ENCODE results near the gene ATP2C1.

The ATP2C1 gene

GRCh38 chr3:131004603-131005002 lies 110.7 kb downstream of the ATP2C1 start:
- H3K4me1 ChIP-seq (ENCODE audit: control insufficient read depth, insufficient read depth, low read length) = no peaks in the 10 kb centered on the region
- 94% methylated on average over 1 of the region's 1 CpG for WGBS, 2 experiments
- no peak overlapping the region for H3K4me3 ChIP-seq (ENCODE audit: insufficient read depth, low read depth, low read length)
- no peak overlapping the region for H3K27ac ChIP-seq (ENCODE audit: insufficient read depth, low read depth, low read length, poor library complexity, severe bottlenecking)
- no peaks in the 10 kb centered on the region for H3K27me3 ChIP-seq (ENCODE audit: control insufficient read depth, insufficient read depth, low read length, poor library complexity, severe bottlenecking)
- no peaks in the 10 kb centered on the region for H3K9me3 ChIP-seq (ENCODE audit: control insufficient read depth, low read length)
- peaks cover under 1% of the 10 kb centered on the region for H3K36me3 ChIP-seq (ENCODE audit: control insufficient read depth, insufficient read depth, low read length)

- Histone ChIP-seq H3K9me3 (ENCODE audit: control insufficient read depth, low read length) (no peaks in the 10 kb centered on the region), H3K36me3 (ENCODE audit: control insufficient read depth, insufficient read depth, low read length) (no peaks in the 10 kb centered on the region), H3K27ac (ENCODE audit: insufficient read depth, low read depth, low read length, poor library complexity, severe bottlenecking) (no peak overlapping the region), H3K4me1 (ENCODE audit: control insufficient read depth, insufficient read depth, low read length) (no peaks in the 10 kb centered on the region), H3K27me3 (ENCODE audit: control insufficient read depth, insufficient read depth, low read length, poor library complexity, severe bottlenecking) (no peaks in the 10 kb centered on the region), H3K4me3 (ENCODE audit: insufficient read depth, low read depth, low read length) (no peak overlapping the region)
- WGBS, 2 experiments = 94 to 97% methylated on average over 2 of the region's 2 CpGs
Measured at GRCh38 chr3:131007256-131007655, 113.4 kb downstream of the ATP2C1 start.

DNA sequence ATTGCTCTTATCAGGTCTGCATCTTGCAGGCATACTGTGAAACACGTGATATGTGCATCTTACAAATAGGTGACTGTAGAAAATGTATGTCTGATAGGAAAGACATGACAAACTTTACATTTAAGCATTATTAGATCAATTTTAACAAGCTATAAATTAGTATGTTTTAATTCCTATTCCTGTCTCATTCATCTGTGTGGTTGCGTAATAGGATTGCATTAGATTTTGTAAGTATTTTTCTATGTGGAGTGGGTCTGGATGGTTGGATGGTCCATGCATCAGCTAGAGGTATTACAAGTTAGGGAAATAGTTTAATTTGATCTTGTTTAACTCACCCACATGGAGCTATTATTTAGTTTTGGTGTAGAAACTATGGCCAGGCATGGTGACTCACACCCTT lies 113.9 kb downstream of the ATP2C1 start:
- Histone ChIP-seq H3K27ac (ENCODE audit: insufficient read depth, low read depth, low read length, poor library complexity, severe bottlenecking) (no peak overlapping the region), H3K4me1 (ENCODE audit: control insufficient read depth, insufficient read depth, low read length) (no peaks in the 10 kb centered on the region), H3K4me3 (ENCODE audit: insufficient read depth, low read depth, low read length) (no peak overlapping the region), H3K27me3 (ENCODE audit: control insufficient read depth, insufficient read depth, low read length, poor library complexity, severe bottlenecking) (no peaks in the 10 kb centered on the region), H3K36me3 (ENCODE audit: control insufficient read depth, insufficient read depth, low read length) (no peaks in the 10 kb centered on the region), H3K9me3 (ENCODE audit: control insufficient read depth, low read length) (no peaks in the 10 kb centered on the region)
- WGBS, 2 experiments = 94 to 100% methylated on average over 2 of the region's 2 CpGs

DNA sequence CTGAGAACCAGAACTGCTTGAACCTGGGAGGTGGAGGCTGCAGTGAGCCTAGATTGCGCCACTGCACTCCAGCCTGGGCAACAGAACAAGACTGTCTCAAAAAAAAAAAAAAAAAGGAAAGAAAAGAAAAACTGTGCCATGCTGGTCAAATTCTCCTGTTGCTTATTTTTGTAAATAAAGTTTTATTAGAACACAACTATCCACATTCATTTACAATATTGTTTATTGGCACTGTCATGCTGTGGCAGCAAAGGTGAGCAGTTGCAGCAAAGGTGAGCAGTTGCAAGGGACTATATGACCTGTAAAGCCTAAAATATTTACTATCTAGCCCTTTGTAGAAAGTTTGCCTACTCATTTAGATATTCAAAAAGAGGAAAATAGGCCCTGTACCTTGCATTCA lies 114.4 kb downstream of the ATP2C1 start:
- 91 to 100% methylated on average over 1 of the region's 1 CpG for WGBS, 2 experiments
- Histone ChIP-seq H3K4me3 (ENCODE audit: insufficient read depth, low read depth, low read length) (no peak overlapping the region), H3K4me1 (ENCODE audit: control insufficient read depth, insufficient read depth, low read length) (no peaks in the 10 kb centered on the region), H3K27ac (ENCODE audit: insufficient read depth, low read depth, low read length, poor library complexity, severe bottlenecking) (no peak overlapping the region), H3K9me3 (ENCODE audit: control insufficient read depth, low read length) (no peaks in the 10 kb centered on the region), H3K27me3 (ENCODE audit: control insufficient read depth, insufficient read depth, low read length, poor library complexity, severe bottlenecking) (no peaks in the 10 kb centered on the region), H3K36me3 (ENCODE audit: control insufficient read depth, insufficient read depth, low read length) (no peaks in the 10 kb centered on the region)

GRCh38 chr3:131009698-131010097 lies 115.8 kb downstream of the ATP2C1 start:
- H3K27ac ChIP-seq (ENCODE audit: insufficient read depth, low read depth, low read length, poor library complexity, severe bottlenecking) = no peak overlapping the region
- no peak overlapping the region for H3K4me3 ChIP-seq (ENCODE audit: insufficient read depth, low read depth, low read length)
- peaks cover 4% of the 10 kb centered on the region for H3K36me3 ChIP-seq (ENCODE audit: control insufficient read depth, insufficient read depth, low read length)
- no peaks in the 10 kb centered on the region for H3K9me3 ChIP-seq (ENCODE audit: control insufficient read depth, low read length)
- 80 to 96% methylated on average over 1 of the region's 1 CpG for WGBS, 2 experiments
- H3K27me3 ChIP-seq (ENCODE audit: control insufficient read depth, insufficient read depth, low read length, poor library complexity, severe bottlenecking) = no peaks in the 10 kb centered on the region
- H3K4me1 ChIP-seq (ENCODE audit: control insufficient read depth, insufficient read depth, low read length) = no peaks in the 10 kb centered on the region

DNA sequence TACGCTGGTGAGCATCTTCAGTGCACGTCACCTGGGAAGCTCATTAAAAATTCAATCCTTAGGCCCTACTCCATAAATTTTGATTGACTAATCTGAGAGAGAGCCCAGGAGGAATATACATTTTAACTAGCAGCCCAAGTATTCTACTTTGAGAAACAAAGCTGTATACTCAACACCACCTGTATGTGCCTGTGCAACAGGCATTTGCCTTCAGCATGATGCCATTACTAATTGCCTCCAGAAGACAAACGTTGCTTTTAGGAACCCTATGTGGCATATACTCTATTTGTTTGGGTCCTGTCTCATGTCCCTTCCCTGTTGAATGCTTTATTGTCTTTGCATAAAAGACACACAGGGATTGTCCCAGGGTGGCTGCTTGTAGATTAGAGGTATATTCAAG lies 125.1 kb downstream of the ATP2C1 start:
- no peaks in the 10 kb centered on the region for H3K27me3 ChIP-seq (ENCODE audit: control insufficient read depth, insufficient read depth, low read length, poor library complexity, severe bottlenecking)
- peaks cover 7% of the 10 kb centered on the region for H3K4me1 ChIP-seq (ENCODE audit: control insufficient read depth, insufficient read depth, low read length)
- 73 to 88% methylated on average over 3 of the region's 3 CpGs for WGBS, 2 experiments
- no peaks in the 10 kb centered on the region for H3K9me3 ChIP-seq (ENCODE audit: control insufficient read depth, low read length)
- no peak overlapping the region for H3K27ac ChIP-seq (ENCODE audit: insufficient read depth, low read depth, low read length, poor library complexity, severe bottlenecking)
- peaks cover 12% of the 10 kb centered on the region for H3K36me3 ChIP-seq (ENCODE audit: control insufficient read depth, insufficient read depth, low read length)
- no peak overlapping the region for H3K4me3 ChIP-seq (ENCODE audit: insufficient read depth, low read depth, low read length)

DNA sequence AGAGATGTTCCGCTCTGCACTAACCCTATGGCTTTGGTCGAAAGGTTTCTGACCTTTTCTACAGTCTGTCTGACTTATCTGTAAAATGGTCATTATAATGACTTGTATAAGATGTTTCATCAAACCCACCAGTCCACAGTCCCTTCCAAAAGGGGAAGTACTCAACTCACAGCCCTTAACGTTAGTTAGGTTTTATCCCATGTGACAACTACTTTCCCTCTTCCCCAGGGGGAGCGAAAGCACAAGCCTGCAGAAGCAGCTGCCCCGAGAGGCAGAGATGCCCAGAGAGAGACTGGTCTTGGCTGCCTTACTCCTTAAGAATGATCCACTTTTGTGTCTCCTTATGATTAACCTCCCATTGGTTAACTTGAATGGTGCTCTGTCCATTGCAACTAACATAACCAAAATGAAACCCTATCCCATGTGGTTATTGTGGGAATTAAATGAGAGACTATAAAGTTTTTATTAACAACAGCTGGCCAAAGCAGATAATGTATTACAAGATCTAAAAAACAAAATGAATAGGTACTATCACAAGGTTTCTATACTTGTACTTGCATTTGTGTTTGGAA lies 126.3 kb downstream of the ATP2C1 start:
- Histone ChIP-seq H3K9me3 (ENCODE audit: control insufficient read depth, low read length) (no peaks in the 10 kb centered on the region), H3K4me1 (ENCODE audit: control insufficient read depth, insufficient read depth, low read length) (peaks cover 7% of the 10 kb centered on the region), H3K27me3 (ENCODE audit: control insufficient read depth, insufficient read depth, low read length, poor library complexity, severe bottlenecking) (no peaks in the 10 kb centered on the region), H3K36me3 (ENCODE audit: control insufficient read depth, insufficient read depth, low read length) (peaks cover 3% of the 10 kb centered on the region), H3K4me3 (ENCODE audit: insufficient read depth, low read depth, low read length) (no peak overlapping the region), H3K27ac (ENCODE audit: insufficient read depth, low read depth, low read length, poor library complexity, severe bottlenecking) (no peak overlapping the region)
- WGBS, 2 experiments = 71 to 73% methylated on average over 5 of the region's 5 CpGs

DNA sequence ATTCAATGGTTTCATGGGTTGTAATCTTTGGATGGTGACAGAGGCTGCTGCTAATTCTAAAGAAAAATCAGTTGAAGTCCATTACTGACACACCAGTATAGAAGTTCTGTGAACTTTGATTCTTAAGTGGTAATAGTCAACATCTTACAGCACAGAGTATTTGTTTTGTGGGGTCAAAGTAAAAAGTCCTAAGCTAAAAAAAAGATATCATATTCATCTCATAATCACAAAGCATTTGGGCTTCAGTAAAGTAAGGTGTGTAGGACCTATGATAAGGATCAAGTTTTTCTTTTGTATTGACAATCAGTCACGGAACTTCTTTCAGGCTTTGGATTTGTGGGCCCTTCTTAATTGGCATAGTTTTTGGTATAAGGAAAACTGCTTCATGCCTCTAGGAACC lies 131.7 kb downstream of the ATP2C1 start:
- 100% methylated on average over 1 of the region's 1 CpG for WGBS, 2 experiments
- Histone ChIP-seq H3K27me3 (ENCODE audit: control insufficient read depth, insufficient read depth, low read length, poor library complexity, severe bottlenecking) (no peaks in the 10 kb centered on the region), H3K9me3 (ENCODE audit: control insufficient read depth, low read length) (no peaks in the 10 kb centered on the region), H3K4me3 (ENCODE audit: insufficient read depth, low read depth, low read length) (peak overlapping the region; percentile 69), H3K4me1 (ENCODE audit: control insufficient read depth, insufficient read depth, low read length) (no peaks in the 10 kb centered on the region), H3K27ac (ENCODE audit: insufficient read depth, low read depth, low read length, poor library complexity, severe bottlenecking) (no peak overlapping the region), H3K36me3 (ENCODE audit: control insufficient read depth, insufficient read depth, low read length) (no peaks in the 10 kb centered on the region)

DNA sequence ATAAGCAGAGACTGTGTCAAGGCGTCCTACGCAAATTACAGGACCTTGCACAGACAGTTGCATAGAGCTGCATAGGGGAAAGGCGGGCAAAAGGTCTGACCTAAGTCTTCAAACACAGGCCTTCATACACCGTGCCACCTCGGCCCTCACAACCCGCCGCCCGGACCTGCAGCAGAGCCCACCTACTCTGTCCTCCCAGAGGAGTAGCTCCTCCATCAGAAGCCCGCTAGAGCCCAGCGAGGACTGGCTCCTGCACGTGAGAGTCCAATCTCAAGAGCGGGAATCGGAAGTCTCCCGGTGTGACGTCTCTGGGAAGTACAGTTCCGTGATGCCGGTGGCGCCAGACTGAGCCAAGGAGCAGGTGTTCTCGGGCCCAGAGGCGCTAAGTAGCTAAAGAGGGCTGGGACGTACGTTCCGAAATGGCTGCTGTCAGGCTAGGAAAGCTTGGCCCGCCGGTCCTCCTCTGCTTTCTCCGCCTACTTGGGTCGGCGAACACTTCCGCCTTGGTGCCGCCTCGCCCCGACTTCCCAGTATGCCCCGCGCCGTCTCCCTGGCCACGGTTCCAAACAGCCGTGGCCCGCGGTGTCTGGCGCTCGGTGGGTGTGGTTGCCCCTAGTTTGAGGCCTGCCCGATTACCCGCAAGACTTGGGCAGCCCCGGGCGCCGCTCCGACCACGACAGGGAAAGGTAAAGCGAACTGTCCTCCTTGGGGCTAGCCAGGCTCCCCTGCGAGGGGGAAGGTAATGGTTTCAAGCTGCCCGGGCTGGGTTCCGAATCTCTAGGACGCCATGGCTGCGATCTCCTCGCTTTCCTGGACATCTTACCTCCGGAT lies 132.7 kb downstream of the ATP2C1 start, which contains the start of the genes ASTE1 and NEK11:
TSS of gene ASTE1 (minus strand) at position 505 of the 831 bp plus-strand sequence. CDS start 1,519 bp downstream, outside the sequence.
TSS of gene NEK11 (plus strand) at position 557 of the 831 bp plus-strand sequence. CDS start 2,832 bp downstream, outside the sequence.
- Histone ChIP-seq H3K9me3 (ENCODE audit: control insufficient read depth, low read length) (no peaks in the 10 kb centered on the region), H3K4me3 (ENCODE audit: insufficient read depth, low read depth, low read length) (peak within 1 kb of the TSS; percentile 69), H3K27me3 (ENCODE audit: control insufficient read depth, insufficient read depth, low read length, poor library complexity, severe bottlenecking) (no peaks in the 10 kb centered on the region), H3K4me1 (ENCODE audit: control insufficient read depth, insufficient read depth, low read length) (no peaks in the 10 kb centered on the region), H3K27ac (ENCODE audit: insufficient read depth, low read depth, low read length, poor library complexity, severe bottlenecking) (peak within 1 kb of the TSS; percentile 55), H3K36me3 (ENCODE audit: control insufficient read depth, insufficient read depth, low read length) (no peaks in the 10 kb centered on the region)
- WGBS, 2 experiments = 8 to 11% methylated on average over 56 of the region's 56 CpGs

DNA sequence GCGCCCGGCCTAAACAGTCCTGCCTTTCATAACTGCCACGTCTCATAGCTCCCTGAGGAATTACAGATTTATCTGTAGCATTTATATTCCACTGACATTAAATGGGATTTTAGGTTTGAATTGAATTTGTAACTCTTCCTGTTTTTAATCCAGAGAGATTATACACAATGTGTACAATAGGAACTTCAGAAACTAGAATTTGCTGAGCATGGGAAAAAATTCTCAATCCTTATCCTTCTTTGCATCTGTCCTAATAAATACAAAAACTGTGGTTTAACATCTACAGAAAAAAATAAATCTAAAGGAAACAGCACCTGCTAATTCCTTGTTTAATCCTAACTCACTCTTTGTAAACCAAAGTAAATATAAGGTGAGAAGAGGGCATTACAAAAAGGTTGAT lies 135.0 kb downstream of the ATP2C1 start:
- WGBS, 2 experiments = 90 to 100% methylated on average over 2 to 3 of the region's 3 CpGs
- Histone ChIP-seq H3K4me3 (ENCODE audit: insufficient read depth, low read depth, low read length) (no peak overlapping the region), H3K27ac (ENCODE audit: insufficient read depth, low read depth, low read length, poor library complexity, severe bottlenecking) (no peak overlapping the region), H3K36me3 (ENCODE audit: control insufficient read depth, insufficient read depth, low read length) (no peaks in the 10 kb centered on the region), H3K27me3 (ENCODE audit: control insufficient read depth, insufficient read depth, low read length, poor library complexity, severe bottlenecking) (no peaks in the 10 kb centered on the region), H3K9me3 (ENCODE audit: control insufficient read depth, low read length) (no peaks in the 10 kb centered on the region), H3K4me1 (ENCODE audit: control insufficient read depth, insufficient read depth, low read length) (no peaks in the 10 kb centered on the region)

Measured in ectodermal cell (in vitro differentiated cells).